Measurements from ENCODE around the gene MAPK14. TPM values are rescaled to one million over a fixed set of nuclear protein-coding genes. Genes with fewer than 3 reads are reported as not detected.
A peak's percentile ranks its signal among the peaks of the same experiment; 100 is the strongest.

Gene MAPK14
- total and polyA plus RNA-seq, 4 donors: 16.9 to 82.7 (median 35.9) TPM

DNA sequence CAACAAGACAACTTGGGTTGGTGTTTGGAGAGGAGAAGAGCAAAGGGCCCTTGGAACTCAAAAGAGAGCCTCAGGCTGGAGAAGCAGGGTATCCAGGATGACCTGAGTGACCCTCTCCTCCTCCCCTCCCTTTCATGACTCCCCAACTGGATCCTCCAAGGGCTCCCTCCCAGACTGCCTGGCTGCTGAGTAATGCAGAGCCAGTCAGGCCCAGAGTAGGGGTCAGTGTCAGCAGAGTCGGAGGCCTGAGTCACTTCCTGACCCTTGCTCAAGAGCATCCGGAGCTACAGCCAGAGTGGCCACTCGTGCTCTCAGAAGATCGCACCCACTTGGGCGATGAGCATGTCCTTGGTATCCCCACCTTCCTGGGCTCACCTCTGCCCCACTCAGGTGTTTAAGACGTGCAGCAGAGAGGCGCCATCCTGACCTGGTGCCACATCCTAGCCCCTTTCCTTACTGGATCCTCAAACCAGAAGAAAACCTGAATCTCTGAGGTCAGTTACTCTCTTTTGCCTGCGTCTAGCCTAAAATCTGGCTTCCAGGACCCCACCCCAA is 99.9 kb downstream of the MAPK14 start:
- Histone ChIP-seq H3K9me3 (ENCODE audit: control insufficient read depth in 4 of 4, low read length in 3 of 4) (no peaks in the 10 kb centered on the region), H3K36me3 (ENCODE audit: control insufficient read depth in 4 of 4, insufficient read depth in 3 of 4, low read depth in 1 of 4, low read length in 3 of 4) (no peaks in the 10 kb centered on the region), H3K4me1 (ENCODE audit: control insufficient read depth in 4 of 4, insufficient read depth in 4 of 4, low read length in 3 of 4) (peaks cover 5 to 29% (median 14%) of the 10 kb centered on the region in 4 donors), H3K9ac (ENCODE audit: low read depth in 1 of 2, low read length in 2 of 2) (no peak overlapping the region), H3K27me3 (ENCODE audit: control insufficient read depth in 4 of 4, insufficient read depth in 4 of 4, low read length in 3 of 4) (no peaks in the 10 kb centered on the region), H3K4me3 (ENCODE audit: low read depth in 1 of 3, low read length in 3 of 3) (no peak overlapping the region), H3K27ac (ENCODE audit: low read depth in 1 of 2, low read length in 2 of 2) (no peak overlapping the region)
- WGBS: 78% methylated on average over 8 of the region's 8 CpGs
- TF ChIP-seq JUND (IDR thresholded peaks at IDR 0.05) (peak in 1 of 2 donors; percentile 39), RXRA (IDR thresholded peaks at IDR 0.05) (peak in 1 of 2 donors; percentile 22), FOXA1 (IDR thresholded peaks at IDR 0.05) (no peak), NR2F2 (IDR thresholded peaks at IDR 0.05) (peak; percentile 19)
- TF ChIP-seq, protein P1, sequence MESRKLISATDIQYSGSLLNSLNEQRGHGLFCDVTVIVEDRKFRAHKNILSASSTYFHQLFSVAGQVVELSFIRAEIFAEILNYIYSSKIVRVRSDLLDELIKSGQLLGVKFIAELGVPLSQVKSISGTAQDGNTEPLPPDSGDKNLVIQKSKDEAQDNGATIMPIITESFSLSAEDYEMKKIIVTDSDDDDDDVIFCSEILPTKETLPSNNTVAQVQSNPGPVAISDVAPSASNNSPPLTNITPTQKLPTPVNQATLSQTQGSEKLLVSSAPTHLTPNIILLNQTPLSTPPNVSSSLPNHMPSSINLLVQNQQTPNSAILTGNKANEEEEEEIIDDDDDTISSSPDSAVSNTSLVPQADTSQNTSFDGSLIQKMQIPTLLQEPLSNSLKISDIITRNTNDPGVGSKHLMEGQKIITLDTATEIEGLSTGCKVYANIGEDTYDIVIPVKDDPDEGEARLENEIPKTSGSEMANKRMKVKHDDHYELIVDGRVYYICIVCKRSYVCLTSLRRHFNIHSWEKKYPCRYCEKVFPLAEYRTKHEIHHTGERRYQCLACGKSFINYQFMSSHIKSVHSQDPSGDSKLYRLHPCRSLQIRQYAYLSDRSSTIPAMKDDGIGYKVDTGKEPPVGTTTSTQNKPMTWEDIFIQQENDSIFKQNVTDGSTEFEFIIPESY (IDR thresholded peaks at IDR 0.05): no peak
- no peak for DNase-seq (ENCODE audit: low spot score)

DNA sequence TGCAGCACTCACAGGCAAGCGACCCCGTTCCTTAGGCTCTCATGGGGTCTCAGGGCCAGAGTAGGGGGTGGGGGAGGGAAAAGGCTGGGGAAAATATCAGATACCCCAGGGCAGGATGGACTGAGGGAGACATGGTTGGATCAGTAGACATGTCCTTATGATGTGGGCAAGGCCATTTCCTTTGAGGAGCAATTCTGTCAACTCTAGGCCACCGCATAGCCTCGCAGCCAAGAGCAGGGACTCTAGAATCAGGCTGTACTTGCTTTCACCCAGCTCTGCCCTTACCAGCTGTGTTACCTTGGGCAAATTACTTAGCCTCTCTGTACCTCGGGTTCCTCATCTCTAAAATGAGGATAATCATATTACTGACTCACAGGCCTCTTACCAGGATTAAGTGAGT is 100.5 kb downstream of the MAPK14 start:
- Histone ChIP-seq H3K4me3 (ENCODE audit: low read depth in 1 of 3, low read length in 3 of 3) (no peak overlapping the region), H3K4me1 (ENCODE audit: control insufficient read depth in 4 of 4, insufficient read depth in 4 of 4, low read length in 3 of 4) (peaks cover 5 to 24% (median 11%) of the 10 kb centered on the region in 4 donors), H3K9me3 (ENCODE audit: control insufficient read depth in 4 of 4, low read length in 3 of 4) (no peaks in the 10 kb centered on the region), H3K27me3 (ENCODE audit: control insufficient read depth in 4 of 4, insufficient read depth in 4 of 4, low read length in 3 of 4) (no peaks in the 10 kb centered on the region), H3K27ac (ENCODE audit: low read depth in 1 of 2, low read length in 2 of 2) (no peak overlapping the region), H3K9ac (ENCODE audit: low read depth in 1 of 2, low read length in 2 of 2) (no peak overlapping the region), H3K36me3 (ENCODE audit: control insufficient read depth in 4 of 4, insufficient read depth in 3 of 4, low read depth in 1 of 4, low read length in 3 of 4) (no peaks in the 10 kb centered on the region)
- DNase-seq (ENCODE audit: low spot score): no peak
- TF ChIP-seq FOXA1 (IDR thresholded peaks at IDR 0.05): no peak
- TF ChIP-seq JUND (IDR thresholded peaks at IDR 0.05): no peak
- no peak for TF ChIP-seq HNF4G (IDR thresholded peaks at IDR 0.05)
- no peak for TF ChIP-seq HNF4A (conservative IDR thresholded peaks at IDR 0.05)
- no peak for TF ChIP-seq RXRA (IDR thresholded peaks at IDR 0.05)
- TF ChIP-seq RAD21 (IDR thresholded peaks at IDR 0.05): no peak
- TF ChIP-seq, protein P1 (IDR thresholded peaks at IDR 0.05): no peak
- TF ChIP-seq, protein P2, sequence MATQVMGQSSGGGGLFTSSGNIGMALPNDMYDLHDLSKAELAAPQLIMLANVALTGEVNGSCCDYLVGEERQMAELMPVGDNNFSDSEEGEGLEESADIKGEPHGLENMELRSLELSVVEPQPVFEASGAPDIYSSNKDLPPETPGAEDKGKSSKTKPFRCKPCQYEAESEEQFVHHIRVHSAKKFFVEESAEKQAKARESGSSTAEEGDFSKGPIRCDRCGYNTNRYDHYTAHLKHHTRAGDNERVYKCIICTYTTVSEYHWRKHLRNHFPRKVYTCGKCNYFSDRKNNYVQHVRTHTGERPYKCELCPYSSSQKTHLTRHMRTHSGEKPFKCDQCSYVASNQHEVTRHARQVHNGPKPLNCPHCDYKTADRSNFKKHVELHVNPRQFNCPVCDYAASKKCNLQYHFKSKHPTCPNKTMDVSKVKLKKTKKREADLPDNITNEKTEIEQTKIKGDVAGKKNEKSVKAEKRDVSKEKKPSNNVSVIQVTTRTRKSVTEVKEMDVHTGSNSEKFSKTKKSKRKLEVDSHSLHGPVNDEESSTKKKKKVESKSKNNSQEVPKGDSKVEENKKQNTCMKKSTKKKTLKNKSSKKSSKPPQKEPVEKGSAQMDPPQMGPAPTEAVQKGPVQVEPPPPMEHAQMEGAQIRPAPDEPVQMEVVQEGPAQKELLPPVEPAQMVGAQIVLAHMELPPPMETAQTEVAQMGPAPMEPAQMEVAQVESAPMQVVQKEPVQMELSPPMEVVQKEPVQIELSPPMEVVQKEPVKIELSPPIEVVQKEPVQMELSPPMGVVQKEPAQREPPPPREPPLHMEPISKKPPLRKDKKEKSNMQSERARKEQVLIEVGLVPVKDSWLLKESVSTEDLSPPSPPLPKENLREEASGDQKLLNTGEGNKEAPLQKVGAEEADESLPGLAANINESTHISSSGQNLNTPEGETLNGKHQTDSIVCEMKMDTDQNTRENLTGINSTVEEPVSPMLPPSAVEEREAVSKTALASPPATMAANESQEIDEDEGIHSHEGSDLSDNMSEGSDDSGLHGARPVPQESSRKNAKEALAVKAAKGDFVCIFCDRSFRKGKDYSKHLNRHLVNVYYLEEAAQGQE (IDR thresholded peaks at IDR 0.05): no peak
- TF ChIP-seq NR2F2 (IDR thresholded peaks at IDR 0.05): no peak
- TF ChIP-seq, protein P3, sequence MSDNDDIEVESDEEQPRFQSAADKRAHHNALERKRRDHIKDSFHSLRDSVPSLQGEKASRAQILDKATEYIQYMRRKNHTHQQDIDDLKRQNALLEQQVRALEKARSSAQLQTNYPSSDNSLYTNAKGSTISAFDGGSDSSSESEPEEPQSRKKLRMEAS (IDR thresholded peaks at IDR 0.05): no peak
- TF ChIP-seq, protein P4, sequence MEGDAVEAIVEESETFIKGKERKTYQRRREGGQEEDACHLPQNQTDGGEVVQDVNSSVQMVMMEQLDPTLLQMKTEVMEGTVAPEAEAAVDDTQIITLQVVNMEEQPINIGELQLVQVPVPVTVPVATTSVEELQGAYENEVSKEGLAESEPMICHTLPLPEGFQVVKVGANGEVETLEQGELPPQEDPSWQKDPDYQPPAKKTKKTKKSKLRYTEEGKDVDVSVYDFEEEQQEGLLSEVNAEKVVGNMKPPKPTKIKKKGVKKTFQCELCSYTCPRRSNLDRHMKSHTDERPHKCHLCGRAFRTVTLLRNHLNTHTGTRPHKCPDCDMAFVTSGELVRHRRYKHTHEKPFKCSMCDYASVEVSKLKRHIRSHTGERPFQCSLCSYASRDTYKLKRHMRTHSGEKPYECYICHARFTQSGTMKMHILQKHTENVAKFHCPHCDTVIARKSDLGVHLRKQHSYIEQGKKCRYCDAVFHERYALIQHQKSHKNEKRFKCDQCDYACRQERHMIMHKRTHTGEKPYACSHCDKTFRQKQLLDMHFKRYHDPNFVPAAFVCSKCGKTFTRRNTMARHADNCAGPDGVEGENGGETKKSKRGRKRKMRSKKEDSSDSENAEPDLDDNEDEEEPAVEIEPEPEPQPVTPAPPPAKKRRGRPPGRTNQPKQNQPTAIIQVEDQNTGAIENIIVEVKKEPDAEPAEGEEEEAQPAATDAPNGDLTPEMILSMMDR (IDR thresholded peaks at IDR 0.05; ENCODE audit: low read depth, low read length, missing input control): no peak
- WGBS: 92% methylated on average over 5 of the region's 5 CpGs
